ENCODE data around the gene SPECC1.

- TF ChIP-seq SUZ12 (IDR thresholded peaks at IDR 0.05; ENCODE audit: extremely low read depth, insufficient read depth, insufficient read length) (no peak), ZNF274 (IDR thresholded peaks at IDR 0.05; ENCODE audit: low read depth, low read length) (no peak), YY1 (IDR thresholded peaks at IDR 0.05; ENCODE audit: insufficient read depth, insufficient read length) (no peak)
These were observed 285.0 kb downstream of the SPECC1 start for GRCh38 chr17:20294120-20294519.

Measured in NT2/D1 (cell line).